CD14-positive monocyte (primary cell): ENCODE measurements around the gene PMEL. TPM values are rescaled to one million over a fixed set of nuclear protein-coding genes. Genes with fewer than 3 reads are reported as not detected.
"Not testable (repeated sequence)": the region's sequence is repeated elsewhere in the genome, so short reads cannot be mapped to it uniquely, and the experiment has no call there.

Source experiments
- DNase-seq, 3 donors: peaks; one replicate each; pipeline ENCODE4 v3.0.0-alpha.2; 2011 to 2022
- H2AFZ ChIP-seq: 2 replicates; pipeline ENCODE4 v1.6.0; 2012; ENCODE audit warnings: mild to moderate bottlenecking, low read depth, low read length, inconsistent platforms; ENCODE audit not compliant: insufficient read depth, poor library complexity, severe bottlenecking
- H3K27ac ChIP-seq, 2 donors: 1 replicate in 1 of 2; 2 replicates in 1 of 2; pipeline ENCODE4 v1.5.1; 2012 to 2013; ENCODE audit warnings: low read length in 2 of 2, control low read depth in 1 of 2, inconsistent platforms in 1 of 2, low read depth in 1 of 2, mild to moderate bottlenecking in 1 of 2
- H3K27me3 ChIP-seq, 2 donors: one replicate each; pipeline versions ENCODE4 v1.6.0 to v1.6.1; 2011 to 2013; ENCODE audit warnings: low read length in 2 of 2; ENCODE audit not compliant: control insufficient read depth in 2 of 2, insufficient read depth in 2 of 2
- H3K36me3 ChIP-seq, 2 donors: replicated peaks in 1 of 2; 1 replicate in 1 of 2; 2 replicates in 1 of 2; pipeline versions ENCODE4 v1.5.1 to v1.6.1; 2012 to 2013; ENCODE audit warnings: low read length in 2 of 2, control low read depth in 1 of 2, inconsistent platforms in 1 of 2, mild to moderate bottlenecking in 1 of 2; ENCODE audit not compliant: insufficient read depth in 2 of 2, control insufficient read depth in 1 of 2
- H3K4me1 ChIP-seq, 2 donors: 1 replicate in 1 of 2; 2 replicates in 1 of 2; pipeline versions ENCODE4 v1.5.1 to v1.6.1; 2012 to 2013; ENCODE audit warnings: low read length in 2 of 2, control low read depth in 1 of 2, inconsistent platforms in 1 of 2, mild to moderate bottlenecking in 1 of 2, moderate library complexity in 1 of 2; ENCODE audit not compliant: insufficient read depth in 2 of 2, control insufficient read depth in 1 of 2
- H3K4me2 ChIP-seq: replicated peaks from 2 replicates; pipeline ENCODE3; 2012; ENCODE audit warnings: low read length, moderate library complexity, mild to moderate bottlenecking; ENCODE audit not compliant: poor library complexity, severe bottlenecking; ENCODE audit errors: extremely low read depth
- H3K4me3 ChIP-seq, 3 experiments: fragments of 200-600 bp in 1 of 3; sonication (generic) in 1 of 3; replicated peaks in 1 of 3; 1 replicate in 2 of 3; 2 replicates in 1 of 3; pipeline ENCODE4 v1.5.1; 2011 to 2013; ENCODE audit warnings: low read length in 3 of 3, mild to moderate bottlenecking in 3 of 3, control low read depth in 2 of 3, low read depth in 2 of 3, inconsistent platforms in 1 of 3, moderate library complexity in 1 of 3
- H3K79me2 ChIP-seq: 2 replicates; pipeline ENCODE4 v1.6.0; 2012; ENCODE audit warnings: mild to moderate bottlenecking, control low read depth, inconsistent platforms, low read length, moderate library complexity; ENCODE audit not compliant: insufficient read depth
- H3K9ac ChIP-seq: 2 replicates; pipeline ENCODE4 v1.6.0; 2017; ENCODE audit warnings: low read length, mild to moderate bottlenecking; ENCODE audit not compliant: insufficient read depth, poor library complexity, severe bottlenecking
- H3K9me3 ChIP-seq, 2 donors: replicated peaks in 1 of 2; 1 replicate in 1 of 2; 2 replicates in 1 of 2; pipeline versions ENCODE4 v1.5.1 to v1.6.1; 2012 to 2013; ENCODE audit warnings: low read length in 2 of 2, control low read depth in 1 of 2; ENCODE audit not compliant: control insufficient read depth in 1 of 2, insufficient read depth in 1 of 2
- H4K20me1 ChIP-seq: 2 replicates; pipeline ENCODE4 v1.6.0; 2012; ENCODE audit warnings: mild to moderate bottlenecking, low read length, control low read depth, moderate library complexity; ENCODE audit not compliant: insufficient read depth
- H3K27ac Mint-ChIP-seq, 7 donors: one replicate each; pipeline ENCODE4 v1.8.0; 2020; ENCODE audit warnings: mild to moderate bottlenecking in 7 of 7, mixed read lengths in 7 of 7, moderate library complexity in 6 of 7, inconsistent platforms in 2 of 7
- H3K27me3 Mint-ChIP-seq, 3 donors: one replicate each; pipeline ENCODE4 v1.8.0; 2021 to 2022; ENCODE audit warnings: low read depth in 3 of 3, mild to moderate bottlenecking in 3 of 3, mixed read lengths in 3 of 3, moderate library complexity in 3 of 3, inconsistent platforms in 1 of 3
- H3K36me3 Mint-ChIP-seq, 2 donors: one replicate each; pipeline ENCODE4 v1.8.0; 2020; ENCODE audit warnings: mixed read lengths in 2 of 2, inconsistent platforms in 1 of 2, mild to moderate bottlenecking in 1 of 2
- H3K4me1 Mint-ChIP-seq: one replicate; pipeline ENCODE4 v1.8.0; 2020; ENCODE audit warnings: mild to moderate bottlenecking, mixed read lengths
- H3K4me3 Mint-ChIP-seq, 2 donors: one replicate each; pipeline ENCODE4 v1.8.0; 2020; ENCODE audit warnings: mild to moderate bottlenecking in 2 of 2, mixed read lengths in 2 of 2, moderate library complexity in 1 of 2
- H3K9me3 Mint-ChIP-seq, 7 donors: one replicate each; pipeline ENCODE4 v1.8.0; 2020 to 2022; ENCODE audit warnings: mixed read lengths in 7 of 7, mild to moderate bottlenecking in 6 of 7, moderate library complexity in 6 of 7, inconsistent platforms in 2 of 7
- WGBS: methylation state at CpG from one replicate; pipeline ENCODE4 v1.1.5; 2013; ENCODE audit warnings: missing lambda C conversion rate; ENCODE audit not compliant: insufficient coverage; 5-methylcytosine and 5-hydroxymethylcytosine counted together
- intact Hi-C, 2 donors: fragments of 100-400 bp; cut with micrococcal nuclease; formaldehyde crosslinking; loops; one replicate each; pipeline versions ENCODE4 v1.15.0 to v1.15.1; 2023
- polyA plus RNA-seq, 3 donors: library from polyadenylated mRNA; depleted of rRNA in 1 of 3; unstranded in 2 of 3; stranded (reverse) in 1 of 3; fragments of 300-500 nt in 2 of 3; fragments of >200 nt in 1 of 3; fragmentation: Illumina TruSeq in 2 of 3; gene quantifications; 1 replicate in 2 of 3; 2 replicates in 1 of 3; pipeline ENCODE4 v1.2.3, GENCODE V29; 2012 to 2021
- TF ChIP-seq, protein P1 (sequence below): fragments of 200-600 bp; IDR thresholded peaks from one replicate; pipeline ENCODE4 v1.8.0; 2022; ENCODE audit warnings: antibody characterized with exemption, mild to moderate bottlenecking

The PMEL gene
- polyA plus RNA-seq, 3 donors, result 0.37 to 0.54 (median 0.40) TPM

GRCh38 chr12:56001487-56002100, 35.8 kb upstream of the PMEL start:
- no peak overlapping the region for H3K4me3 Mint-ChIP-seq
- TF ChIP-seq, protein P1, sequence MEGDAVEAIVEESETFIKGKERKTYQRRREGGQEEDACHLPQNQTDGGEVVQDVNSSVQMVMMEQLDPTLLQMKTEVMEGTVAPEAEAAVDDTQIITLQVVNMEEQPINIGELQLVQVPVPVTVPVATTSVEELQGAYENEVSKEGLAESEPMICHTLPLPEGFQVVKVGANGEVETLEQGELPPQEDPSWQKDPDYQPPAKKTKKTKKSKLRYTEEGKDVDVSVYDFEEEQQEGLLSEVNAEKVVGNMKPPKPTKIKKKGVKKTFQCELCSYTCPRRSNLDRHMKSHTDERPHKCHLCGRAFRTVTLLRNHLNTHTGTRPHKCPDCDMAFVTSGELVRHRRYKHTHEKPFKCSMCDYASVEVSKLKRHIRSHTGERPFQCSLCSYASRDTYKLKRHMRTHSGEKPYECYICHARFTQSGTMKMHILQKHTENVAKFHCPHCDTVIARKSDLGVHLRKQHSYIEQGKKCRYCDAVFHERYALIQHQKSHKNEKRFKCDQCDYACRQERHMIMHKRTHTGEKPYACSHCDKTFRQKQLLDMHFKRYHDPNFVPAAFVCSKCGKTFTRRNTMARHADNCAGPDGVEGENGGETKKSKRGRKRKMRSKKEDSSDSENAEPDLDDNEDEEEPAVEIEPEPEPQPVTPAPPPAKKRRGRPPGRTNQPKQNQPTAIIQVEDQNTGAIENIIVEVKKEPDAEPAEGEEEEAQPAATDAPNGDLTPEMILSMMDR, result no peak
- Histone ChIP-seq H3K79me2 (peaks cover 6% of the 10 kb centered on the region), H3K27ac (no peak overlapping the region), H3K36me3 (peaks cover 17 to 26% of the 10 kb centered on the region in 2 donors), H3K27me3 (no peaks in the 10 kb centered on the region), H3K4me2 (no peak overlapping the region), H4K20me1 (no peaks in the 10 kb centered on the region), H3K4me1 (peaks cover 10 to 12% of the 10 kb centered on the region in 2 donors), H3K4me3 (no peak overlapping the region), H3K9ac (no peak overlapping the region), H3K9me3 (no peaks in the 10 kb centered on the region), H2AFZ (no peak overlapping the region)
- WGBS, result 65% methylated on average over 3 of the region's 7 CpGs
- intact Hi-C loops, result no loop called here
- peaks cover 34% of the 10 kb centered on the region for H3K4me1 Mint-ChIP-seq
- no peaks in the 10 kb centered on the region for H3K9me3 Mint-ChIP-seq
- peaks cover 31 to 52% of the 10 kb centered on the region in 2 donors for H3K36me3 Mint-ChIP-seq
- H3K27ac Mint-ChIP-seq, result peak overlapping the region in 1 of 7 donors; percentile 21
- no peaks in the 10 kb centered on the region for H3K27me3 Mint-ChIP-seq
- no peak for DNase-seq

DNA sequence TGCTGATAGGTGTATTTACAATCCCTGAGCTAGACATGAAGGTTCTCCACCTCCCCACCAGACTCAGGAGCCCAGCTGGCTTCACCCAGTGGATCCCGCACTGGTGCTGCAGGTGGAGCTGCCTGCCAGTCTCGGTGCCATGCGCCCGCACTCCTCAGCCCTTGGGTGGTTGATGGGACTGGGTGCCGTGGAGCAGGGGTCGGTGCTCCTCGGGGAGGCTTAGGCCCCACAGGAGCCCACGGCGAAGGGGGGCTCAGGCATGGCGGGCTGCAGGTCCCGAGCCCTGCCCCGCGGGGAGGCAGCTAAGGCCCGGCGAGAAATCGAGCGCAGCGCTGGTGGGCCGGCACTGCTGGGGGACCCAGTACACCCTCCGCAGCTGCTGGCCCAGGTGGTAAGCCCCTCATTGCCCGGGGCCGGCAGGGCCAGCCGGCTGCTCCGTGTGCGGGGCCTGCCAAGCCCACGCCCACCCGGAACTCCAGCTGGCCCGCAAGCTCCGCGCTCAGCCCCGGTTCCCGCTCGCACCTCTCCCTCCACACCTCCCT, 34.2 kb upstream of the PMEL start:
- H3K9me3 Mint-ChIP-seq, H3K4me3 ChIP-seq, H3K79me2 ChIP-seq, H4K20me1 ChIP-seq, H3K4me2 ChIP-seq, H3K9me3 ChIP-seq, H2AFZ ChIP-seq, H3K27ac ChIP-seq, H3K9ac ChIP-seq, H3K27ac Mint-ChIP-seq, H3K27me3 Mint-ChIP-seq, DNase-seq, H3K4me3 Mint-ChIP-seq, H3K27me3 ChIP-seq: not testable (repeated sequence)
- H3K36me3 Mint-ChIP-seq, result peaks cover 34 to 53% of the 10 kb centered on the region in 2 donors
- intact Hi-C loops, result loop anchor here (5.0 to 10.0 kb wide), 2 partner anchors 42 to 105 kb away; partner anchors contain the start of genes PA2G4 (in 1 of the 2) and RPS26 (in 1 of the 2)
- over 99% methylated on average over 17 of the region's 33 CpGs for WGBS
- peaks cover 32% of the 10 kb centered on the region for H3K4me1 Mint-ChIP-seq
- H3K36me3 ChIP-seq, result peaks cover 17 to 31% of the 10 kb centered on the region in 2 donors
- H3K4me1 ChIP-seq, result peaks cover 14 to 19% of the 10 kb centered on the region in 2 donors

GRCh38 chr12:55999522-55999921, 33.7 kb upstream of the PMEL start:
- 82% methylated on average over 3 of the region's 6 CpGs for WGBS
- not testable (repeated sequence) for H3K9me3 Mint-ChIP-seq, DNase-seq, H3K27me3 Mint-ChIP-seq, H3K27ac ChIP-seq, H3K4me2 ChIP-seq, H4K20me1 ChIP-seq, H3K9me3 ChIP-seq, H2AFZ ChIP-seq, H3K4me3 Mint-ChIP-seq, H3K79me2 ChIP-seq, H3K27me3 ChIP-seq, H3K9ac ChIP-seq, H3K4me3 ChIP-seq
- Histone ChIP-seq H3K36me3 (peaks cover 21 to 35% of the 10 kb centered on the region in 2 donors), H3K4me1 (peaks cover 14 to 19% of the 10 kb centered on the region in 2 donors)
- intact Hi-C loops, result loop anchor here (5.0 to 10.0 kb wide), 2 partner anchors 43 to 105 kb away; partner anchors contain the start of genes PA2G4 (in 1 of the 2) and RPS26 (in 1 of the 2)
- Mint-ChIP-seq H3K4me1 (peaks cover 31% of the 10 kb centered on the region), H3K36me3 (peaks cover 36 to 53% of the 10 kb centered on the region in 2 donors), H3K27ac (peak overlapping the region in 1 of 7 donors; percentile 2)
